Measurements from ENCODE around the gene ITSN1.

GRCh38 chr21:33915368-33916199 is 273.3 kb downstream of the ITSN1 start, which contains the start of gene ATP5PO:
- TF ChIP-seq, protein P1, sequence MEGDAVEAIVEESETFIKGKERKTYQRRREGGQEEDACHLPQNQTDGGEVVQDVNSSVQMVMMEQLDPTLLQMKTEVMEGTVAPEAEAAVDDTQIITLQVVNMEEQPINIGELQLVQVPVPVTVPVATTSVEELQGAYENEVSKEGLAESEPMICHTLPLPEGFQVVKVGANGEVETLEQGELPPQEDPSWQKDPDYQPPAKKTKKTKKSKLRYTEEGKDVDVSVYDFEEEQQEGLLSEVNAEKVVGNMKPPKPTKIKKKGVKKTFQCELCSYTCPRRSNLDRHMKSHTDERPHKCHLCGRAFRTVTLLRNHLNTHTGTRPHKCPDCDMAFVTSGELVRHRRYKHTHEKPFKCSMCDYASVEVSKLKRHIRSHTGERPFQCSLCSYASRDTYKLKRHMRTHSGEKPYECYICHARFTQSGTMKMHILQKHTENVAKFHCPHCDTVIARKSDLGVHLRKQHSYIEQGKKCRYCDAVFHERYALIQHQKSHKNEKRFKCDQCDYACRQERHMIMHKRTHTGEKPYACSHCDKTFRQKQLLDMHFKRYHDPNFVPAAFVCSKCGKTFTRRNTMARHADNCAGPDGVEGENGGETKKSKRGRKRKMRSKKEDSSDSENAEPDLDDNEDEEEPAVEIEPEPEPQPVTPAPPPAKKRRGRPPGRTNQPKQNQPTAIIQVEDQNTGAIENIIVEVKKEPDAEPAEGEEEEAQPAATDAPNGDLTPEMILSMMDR (IDR thresholded peaks at IDR 0.05), result peak in 1 of 3 donors; percentile 30
- peak; percentile 65 for TF ChIP-seq POLR2A (IDR thresholded peaks at IDR 0.05)
